ENCODE results near the gene TNNC2.

Gene TNNC2

DNA sequence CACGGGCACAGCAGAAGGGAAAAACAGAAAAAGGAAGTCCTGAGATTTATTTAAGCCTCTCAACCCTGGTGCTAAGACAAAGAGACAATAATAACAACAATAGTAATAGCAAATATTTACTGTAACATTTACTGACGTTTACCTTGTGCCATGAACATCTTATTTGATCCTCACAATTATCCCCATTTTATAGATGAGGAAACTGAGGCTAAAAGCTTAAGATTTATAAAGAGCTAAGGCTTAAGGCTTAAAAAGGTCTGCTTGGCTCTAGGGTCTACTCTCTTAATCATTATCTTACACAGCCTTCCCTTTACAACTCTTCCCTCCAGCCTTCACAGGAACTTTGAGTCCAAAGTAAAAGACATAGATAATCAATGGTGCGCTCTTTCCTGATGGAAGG is 38.8 kb downstream of the TNNC2 start:
- in situ Hi-C loops (cut with MboI; ENCODE audit: low sequenced_read_pairs): no loop called here

DNA sequence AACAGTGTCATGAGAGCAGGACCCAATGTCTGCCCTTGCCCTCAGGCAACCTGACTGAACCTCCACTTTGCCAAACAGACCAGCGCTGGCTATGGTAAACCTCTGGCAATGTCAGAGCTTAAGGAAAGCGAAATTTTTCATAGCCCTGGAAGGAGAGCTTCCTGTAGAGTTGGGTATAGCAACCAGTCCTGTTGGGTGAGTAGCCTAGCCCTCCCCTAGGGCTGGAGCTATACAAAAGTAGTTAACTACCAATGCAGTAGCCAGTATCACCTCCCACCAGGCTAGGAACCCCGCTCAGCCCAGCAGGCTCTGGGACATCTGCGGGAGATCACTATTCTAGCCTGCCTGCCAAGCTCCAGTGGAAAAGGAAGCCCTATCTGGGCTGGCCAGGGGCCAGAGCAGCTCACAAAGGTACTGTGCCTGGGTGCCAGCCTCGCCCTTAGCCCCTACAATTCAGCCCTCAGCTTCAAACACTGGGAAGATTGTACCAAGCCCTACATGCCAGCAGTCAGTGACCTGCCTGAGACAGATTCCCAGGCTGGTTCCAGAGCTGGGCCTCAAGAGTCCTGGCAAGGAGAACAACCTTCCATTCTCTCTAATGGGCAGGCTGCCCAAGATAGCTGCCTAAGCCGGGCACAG is 43.3 kb downstream of the TNNC2 start:
- in situ Hi-C loops (cut with MboI; ENCODE audit: low sequenced_read_pairs): no loop called here

GRCh38 chr20:45782890-45783289 is 44.2 kb downstream of the TNNC2 start:
- in situ Hi-C loops (cut with MboI; ENCODE audit: low sequenced_read_pairs): no loop called here

- in situ Hi-C loops (cut with MboI; ENCODE audit: low sequenced_read_pairs): no loop called here
These were observed 45.7 kb downstream of the TNNC2 start for GRCh38 chr20:45781391-45781931.

- in situ Hi-C loops (cut with MboI; ENCODE audit: low sequenced_read_pairs): no loop called here
These were observed 47.0 kb downstream of the TNNC2 start for GRCh38 chr20:45780159-45780558.

DNA sequence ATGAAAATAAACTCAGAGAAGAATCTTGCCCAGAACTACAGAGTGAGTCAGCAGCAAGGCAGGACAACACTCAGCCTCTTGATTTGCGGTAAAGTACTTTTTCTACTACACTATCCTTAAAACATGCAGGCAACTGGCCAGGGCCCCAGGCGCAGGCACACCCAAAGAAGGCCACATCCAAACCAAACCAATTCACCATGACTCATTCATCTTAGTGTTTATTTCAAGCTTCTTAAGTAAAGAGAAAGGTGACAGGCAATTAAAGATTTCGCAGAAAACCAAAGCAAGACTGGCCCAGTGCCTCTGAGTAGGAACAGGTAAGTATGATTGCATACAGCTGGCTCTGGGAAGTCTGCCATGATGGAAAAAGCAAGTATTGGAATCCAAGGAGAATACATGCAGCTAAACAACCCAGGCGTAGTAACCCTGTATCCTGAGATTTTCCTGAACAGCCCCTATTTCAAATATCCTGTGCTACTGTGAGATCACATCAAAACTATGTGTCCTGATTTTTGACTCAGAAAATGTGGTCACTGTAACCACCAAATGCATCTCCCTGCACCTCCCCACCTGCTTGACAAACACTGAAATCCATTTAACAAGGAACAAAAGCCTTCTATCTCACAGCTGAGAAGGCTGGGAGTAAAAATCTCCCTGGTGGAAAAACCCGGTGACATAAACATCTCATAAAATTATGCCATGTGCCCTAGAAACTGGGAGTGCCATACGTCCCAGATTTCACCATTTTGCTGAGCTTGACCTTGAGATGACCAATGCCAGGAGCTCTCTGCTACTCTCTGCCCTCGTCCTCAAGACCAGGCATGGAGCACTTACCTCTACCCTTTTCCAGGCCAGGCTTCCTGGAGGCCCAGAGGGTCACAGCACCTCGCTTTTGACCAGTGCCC is 47.8 kb downstream of the TNNC2 start:
- in situ Hi-C loops (cut with MboI; ENCODE audit: low sequenced_read_pairs): loop anchor here (10.0 kb wide), 1 partner anchor 454 kb away; no protein-coding TSS in a partner anchor

- in situ Hi-C loops (cut with MboI; ENCODE audit: low sequenced_read_pairs): loop anchor here (10.0 kb wide), 1 partner anchor 452 kb away; no protein-coding TSS in a partner anchor
These were observed 50.2 kb downstream of the TNNC2 start for GRCh38 chr20:45776931-45777330.

GRCh38 chr20:45775411-45775810 is 51.7 kb downstream of the TNNC2 start:
- in situ Hi-C loops (cut with MboI; ENCODE audit: low sequenced_read_pairs): loop anchor here (10.0 kb wide), 1 partner anchor 451 kb away; no protein-coding TSS in a partner anchor

- in situ Hi-C loops (cut with MboI; ENCODE audit: low sequenced_read_pairs): loop anchor here (10.0 kb wide), 1 partner anchor 450 kb away; no protein-coding TSS in a partner anchor
These were observed 52.2 kb downstream of the TNNC2 start for GRCh38 chr20:45774945-45775344.

Data from HL-60/S4 (cell line).